ENCODE data around the gene ZNF775.

Gene ZNF775

GRCh38 chr7:150415161-150416153 lies 36.3 kb downstream of the ZNF775 start:
- DNase-seq: no peak

GRCh38 chr7:150417239-150417638 lies 38.1 kb downstream of the ZNF775 start:
- no peak for DNase-seq

- no peak for DNase-seq
These were observed 38.7 kb downstream of the ZNF775 start for GRCh38 chr7:150417863-150418262.

GRCh38 chr7:150420242-150420641 lies 41.1 kb downstream of the ZNF775 start:
- no peak for DNase-seq

- DNase-seq: peak; percentile 51
These were observed 42.0 kb downstream of the ZNF775 start for GRCh38 chr7:150420987-150421674.

- DNase-seq: no peak
These were observed 42.7 kb downstream of the ZNF775 start for GRCh38 chr7:150421831-150422230.

GRCh38 chr7:150425670-150426069 lies 46.5 kb downstream of the ZNF775 start:
- DNase-seq: no peak

- no peak for DNase-seq
These were observed 49.7 kb downstream of the ZNF775 start for GRCh38 chr7:150428671-150429451.

GRCh38 chr7:150429699-150430098 lies 50.6 kb downstream of the ZNF775 start:
- DNase-seq: no peak

GRCh38 chr7:150430465-150431085 lies 51.4 kb downstream of the ZNF775 start:
- DNase-seq: no peak

GRCh38 chr7:150431839-150432658 lies 52.9 kb downstream of the ZNF775 start:
- DNase-seq: no peak

GRCh38 chr7:150432915-150433892 lies 54.1 kb downstream of the ZNF775 start:
- no peak for DNase-seq

- DNase-seq: no peak
These were observed 55.1 kb downstream of the ZNF775 start for GRCh38 chr7:150434240-150434639.

GRCh38 chr7:150435047-150435389 lies 55.9 kb downstream of the ZNF775 start:
- no peak for DNase-seq

GRCh38 chr7:150435390-150436073 lies 56.4 kb downstream of the ZNF775 start:
- no peak for DNase-seq

GRCh38 chr7:150439967-150440366 lies 60.8 kb downstream of the ZNF775 start:
- no peak for DNase-seq

- no peak for DNase-seq
These were observed 62.4 kb downstream of the ZNF775 start for GRCh38 chr7:150441524-150441923.

- no peak for DNase-seq
These were observed 63.7 kb downstream of the ZNF775 start for GRCh38 chr7:150442811-150443210.

- DNase-seq: no peak
These were observed 64.8 kb downstream of the ZNF775 start for GRCh38 chr7:150443793-150444540.
